SK-N-MC (cell line): ENCODE data around the gene DOCK8.

Source experiments
- EZH2 ChIP-seq: fragments of 200-600 bp; sonication (generic); IDR thresholded peaks from one replicate; pipeline ENCODE4 v1.6.1; 2017; ENCODE audit warnings: antibody characterized with exemption
- POLR2AphosphoS5 ChIP-seq: IDR thresholded peaks from 2 replicates; pipeline ENCODE4 v1.6.1; 2012; ENCODE audit warnings: mild to moderate bottlenecking, low read depth, low read length, borderline replicate concordance

DNA sequence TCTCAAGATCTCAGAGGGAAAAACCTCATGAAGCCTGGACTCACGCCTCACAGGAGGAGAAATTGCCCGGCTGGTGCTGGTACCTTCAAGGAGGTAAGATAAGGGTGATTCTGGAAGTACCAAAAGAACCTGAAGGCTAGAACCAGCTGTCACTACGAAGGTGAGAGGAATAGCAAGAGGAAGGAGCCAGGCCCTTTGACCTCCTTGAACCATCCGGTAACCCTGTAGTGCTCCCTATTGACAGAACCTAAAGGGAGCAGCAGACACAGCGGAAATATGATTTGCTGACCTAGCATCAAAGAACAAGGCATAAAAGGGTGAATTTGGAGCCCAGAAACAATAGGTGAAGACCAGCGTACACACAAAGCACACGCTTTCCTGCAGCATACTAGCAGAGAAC lies 92.2 kb downstream of the DOCK8 start:
- TF ChIP-seq EZH2 (no peak), POLR2AphosphoS5 (no peak)
